ENCODE data around the gene ATG9A.
A peak's percentile ranks its signal among the peaks of the same experiment; 100 is the strongest.

ATG9A gene

GRCh38 chr2:219178377-219179175 lies 50.9 kb downstream of the ATG9A start:
- peak overlapping the region; percentile 75 for H3K4me3 ChIP-seq (ENCODE audit: low read depth, low read length)
- TF ChIP-seq, protein P1, sequence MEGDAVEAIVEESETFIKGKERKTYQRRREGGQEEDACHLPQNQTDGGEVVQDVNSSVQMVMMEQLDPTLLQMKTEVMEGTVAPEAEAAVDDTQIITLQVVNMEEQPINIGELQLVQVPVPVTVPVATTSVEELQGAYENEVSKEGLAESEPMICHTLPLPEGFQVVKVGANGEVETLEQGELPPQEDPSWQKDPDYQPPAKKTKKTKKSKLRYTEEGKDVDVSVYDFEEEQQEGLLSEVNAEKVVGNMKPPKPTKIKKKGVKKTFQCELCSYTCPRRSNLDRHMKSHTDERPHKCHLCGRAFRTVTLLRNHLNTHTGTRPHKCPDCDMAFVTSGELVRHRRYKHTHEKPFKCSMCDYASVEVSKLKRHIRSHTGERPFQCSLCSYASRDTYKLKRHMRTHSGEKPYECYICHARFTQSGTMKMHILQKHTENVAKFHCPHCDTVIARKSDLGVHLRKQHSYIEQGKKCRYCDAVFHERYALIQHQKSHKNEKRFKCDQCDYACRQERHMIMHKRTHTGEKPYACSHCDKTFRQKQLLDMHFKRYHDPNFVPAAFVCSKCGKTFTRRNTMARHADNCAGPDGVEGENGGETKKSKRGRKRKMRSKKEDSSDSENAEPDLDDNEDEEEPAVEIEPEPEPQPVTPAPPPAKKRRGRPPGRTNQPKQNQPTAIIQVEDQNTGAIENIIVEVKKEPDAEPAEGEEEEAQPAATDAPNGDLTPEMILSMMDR (IDR thresholded peaks at IDR 0.05; ENCODE audit: low read depth, low read length): no peak
- DNase-seq (ENCODE audit: low read depth): peak; percentile 82

- TF ChIP-seq POLR2A (IDR thresholded peaks at IDR 0.05; ENCODE audit: extremely low read depth, insufficient read length): peak; percentile 84
- TF ChIP-seq, protein P1 (IDR thresholded peaks at IDR 0.05; ENCODE audit: low read depth, low read length): no peak
- TF ChIP-seq MAX (IDR thresholded peaks at IDR 0.05; ENCODE audit: low read depth, low read length): peak; percentile 94
- peak; percentile 64; the same call in 1 of the 2 replicates for TF ChIP-seq MYC (IDR thresholded peaks at IDR 0.05; ENCODE audit: low read depth, low read length)
- peak within 1 kb of the TSS; percentile 90 for H3K4me3 ChIP-seq (ENCODE audit: low read depth, low read length)
- peak; percentile 95 for DNase-seq (ENCODE audit: low read depth)
Measured at GRCh38 chr2:219177552-219178376, 51.7 kb downstream of the ATG9A start, which contains the start of gene RETREG2. TSS of gene RETREG2 (plus strand) at chr2:219178275. CDS start at chr2:219178353, 78 bp downstream.

DNA sequence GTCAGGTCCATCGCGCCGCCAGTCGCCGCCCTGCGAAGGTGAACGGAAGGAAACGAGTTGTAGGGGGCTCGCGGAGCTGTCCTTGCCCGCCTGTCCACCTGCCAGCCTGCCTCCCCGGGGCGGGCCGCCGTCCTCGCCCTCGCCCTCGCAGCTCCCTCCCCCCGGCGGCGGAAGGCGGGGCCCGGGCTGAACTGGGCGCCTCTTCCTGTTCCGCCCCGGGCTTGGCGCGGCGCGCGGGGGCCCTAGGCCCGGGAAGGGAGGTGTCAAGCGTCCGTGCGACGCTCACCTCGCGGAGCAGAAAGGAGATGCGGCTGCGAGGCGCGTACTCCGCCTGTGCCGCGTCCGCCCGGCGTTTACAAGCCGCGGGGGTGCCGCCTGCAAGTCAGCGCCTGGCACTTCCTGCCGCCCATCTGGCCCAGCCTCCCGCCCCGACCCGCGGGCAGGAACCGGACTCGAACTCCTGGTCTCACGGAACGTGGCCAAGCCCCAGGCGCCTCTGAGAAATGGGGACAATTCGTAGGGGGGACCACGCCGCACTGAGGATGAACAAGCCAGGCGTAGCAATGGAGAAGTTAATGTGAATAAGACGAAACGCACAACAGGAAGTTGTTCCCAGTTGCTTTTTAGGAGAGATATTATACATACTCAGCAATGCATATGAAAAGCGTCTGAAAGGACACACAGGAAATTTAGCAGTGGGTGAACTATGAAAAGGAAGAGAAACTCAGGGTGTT lies 52.5 kb downstream of the ATG9A start, which contains the start of gene CNPPD1:
TSS of gene CNPPD1 (minus strand) at position 108 of the 734 bp plus-strand sequence. CDS start at position 11, 97 bp downstream.
- peak; percentile 96 for DNase-seq (ENCODE audit: low read depth)
- H3K4me3 ChIP-seq (ENCODE audit: low read depth, low read length): peak within 1 kb of the TSS; percentile 90
- TF ChIP-seq MYC (IDR thresholded peaks at IDR 0.05; ENCODE audit: low read depth, low read length) (0 out of 2 replicates have a peak, but pooled peaks have one; percentile 26), MAX (IDR thresholded peaks at IDR 0.05; ENCODE audit: low read depth, low read length) (no peak), POLR2A (IDR thresholded peaks at IDR 0.05; ENCODE audit: extremely low read depth, insufficient read length) (peak; percentile 88)
- TF ChIP-seq, protein P1 (IDR thresholded peaks at IDR 0.05; ENCODE audit: low read depth, low read length): no peak

DNA sequence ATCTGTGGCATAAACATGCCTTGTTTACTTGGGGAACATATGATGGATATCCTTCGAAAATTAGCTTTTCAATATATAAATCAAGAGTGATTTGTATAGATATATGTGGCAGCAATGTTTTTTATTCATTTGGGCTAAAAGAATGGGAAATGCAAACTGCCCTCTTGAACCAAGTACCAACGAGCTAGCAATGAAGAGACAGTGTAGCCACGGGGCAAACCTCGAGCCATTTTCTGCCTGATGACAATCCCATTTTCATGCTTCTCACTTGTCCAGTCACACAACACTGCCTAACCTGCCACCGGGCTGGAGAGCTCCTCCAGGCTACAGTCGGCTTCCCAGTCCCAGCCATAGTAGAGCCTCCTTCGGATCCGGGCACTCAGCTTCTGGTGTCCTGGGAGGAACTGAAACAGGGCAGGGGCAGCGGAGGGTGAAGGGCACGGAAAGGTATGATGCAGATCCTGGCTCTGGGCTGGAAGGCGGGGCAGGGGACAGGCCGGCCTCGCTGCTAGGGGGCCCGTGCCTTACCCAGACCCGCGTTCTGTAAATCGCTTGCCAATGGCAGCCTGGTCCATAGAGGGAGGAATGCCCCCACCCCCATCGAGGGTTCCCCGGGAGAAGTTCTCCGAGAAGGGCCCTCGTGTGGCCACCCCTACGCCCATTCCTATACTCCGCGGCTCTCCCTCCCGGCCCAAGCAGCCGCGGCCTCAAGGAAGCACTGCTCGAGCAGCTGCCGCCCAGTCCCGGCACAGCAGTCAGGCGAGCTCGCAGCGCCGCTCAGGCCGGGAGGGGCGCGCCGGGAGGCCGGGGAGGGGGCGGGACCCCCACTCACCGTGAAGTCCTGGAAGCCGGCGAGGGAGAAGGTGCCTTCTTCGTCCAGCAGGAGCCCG lies 53.3 kb downstream of the ATG9A start:
- TF ChIP-seq POLR2A (IDR thresholded peaks at IDR 0.05; ENCODE audit: extremely low read depth, insufficient read length) (no peak), MYC (IDR thresholded peaks at IDR 0.05; ENCODE audit: low read depth, low read length) (no peak), MAX (IDR thresholded peaks at IDR 0.05; ENCODE audit: low read depth, low read length) (no peak)
- TF ChIP-seq, protein P1 (IDR thresholded peaks at IDR 0.05; ENCODE audit: low read depth, low read length): no peak
- peak overlapping the region; percentile 83 for H3K4me3 ChIP-seq (ENCODE audit: low read depth, low read length)
- DNase-seq (ENCODE audit: low read depth): peak; percentile 70

DNA sequence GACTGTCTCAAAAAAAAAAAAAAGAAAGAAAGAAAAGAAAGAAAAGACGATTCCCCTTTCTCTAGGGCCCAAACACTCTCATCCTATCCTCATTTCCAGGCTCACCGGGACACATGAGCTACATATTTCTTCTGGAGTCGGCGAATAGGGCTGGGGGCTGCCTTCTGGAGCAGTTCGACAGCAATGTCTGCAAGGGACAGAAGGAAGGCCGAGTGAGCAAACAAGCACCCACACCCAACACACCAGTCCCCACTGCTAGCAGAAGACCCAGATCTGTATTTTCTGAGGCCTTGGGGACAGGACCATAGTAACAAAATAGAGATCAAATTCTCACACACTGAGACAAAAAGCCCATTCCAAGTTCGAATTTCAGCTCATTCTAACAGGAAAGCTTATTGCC lies 54.0 kb downstream of the ATG9A start:
- no peak for DNase-seq (ENCODE audit: low read depth)
- TF ChIP-seq, protein P1 (IDR thresholded peaks at IDR 0.05; ENCODE audit: low read depth, low read length): no peak
- TF ChIP-seq MYC (IDR thresholded peaks at IDR 0.05; ENCODE audit: low read depth, low read length): no peak
- no peak for TF ChIP-seq MAX (IDR thresholded peaks at IDR 0.05; ENCODE audit: low read depth, low read length)
- no peak for TF ChIP-seq POLR2A (IDR thresholded peaks at IDR 0.05; ENCODE audit: extremely low read depth, insufficient read length)
- peak overlapping the region; percentile 83 for H3K4me3 ChIP-seq (ENCODE audit: low read depth, low read length)
